Calu3 (cell line): ENCODE measurements around the gene OR10AD1. TPM values are rescaled to one million over a fixed set of nuclear protein-coding genes. Genes with fewer than 3 reads are reported as not detected.
A peak's percentile ranks its signal among the peaks of the same experiment; 100 is the strongest.

Experiments used
- BruUV-seq: library from RNA; stranded (reverse); fragments of 400-500 nt; replicated peaks from 2 replicates; lab custom pipeline; 2021; lab: Mats Ljungman, UMichigan
- CTCF ChIA-PET: fragments of 300-600 bp; sonication (Branson Sonifier 250); formaldehyde crosslinking; loops from one replicate; lab custom pipeline; 2022; ENCODE audit warnings: antibody characterized with exemption; lab: Charles Lee
- DNase-seq: peaks from one replicate; pipeline ENCODE4 v3.0.0; 2022
- H3K27ac Mint-ChIP-seq: one replicate; pipeline ENCODE4 v1.8.0; 2022; ENCODE audit warnings: mixed read lengths; ENCODE audit not compliant: unreplicated experiment
- H3K27me3 Mint-ChIP-seq: one replicate; pipeline ENCODE4 v1.8.0; 2022; ENCODE audit warnings: mixed read lengths; ENCODE audit not compliant: unreplicated experiment
- H3K36me3 Mint-ChIP-seq: one replicate; pipeline ENCODE4 v1.8.0; 2022; ENCODE audit warnings: mild to moderate bottlenecking, moderate library complexity, mixed read lengths; ENCODE audit not compliant: insufficient read depth, unreplicated experiment
- H3K4me1 Mint-ChIP-seq: one replicate; pipeline ENCODE4 v1.8.0; 2022; ENCODE audit warnings: mild to moderate bottlenecking, low read depth, mixed read lengths; ENCODE audit not compliant: unreplicated experiment
- H3K4me3 Mint-ChIP-seq: one replicate; pipeline ENCODE4 v1.8.0; 2022; ENCODE audit warnings: mild to moderate bottlenecking, low read depth, moderate library complexity, mixed read lengths; ENCODE audit not compliant: unreplicated experiment
- H3K9me3 Mint-ChIP-seq: one replicate; pipeline ENCODE4 v1.8.0; 2022; ENCODE audit warnings: low read depth, mixed read lengths; ENCODE audit not compliant: unreplicated experiment
- intact Hi-C: fragments of 100-400 bp; cut with micrococcal nuclease; formaldehyde crosslinking; loops from one replicate; pipeline ENCODE4 v1.10.0; 2022; ENCODE audit not compliant: unreplicated experiment
- total RNA-seq: library from RNA; stranded (reverse); gene quantifications from 2 replicates; pipeline ENCODE4 v1.2.3, GENCODE V29; 2022
- TF ChIP-seq, protein P1 (sequence below): fragments of 200-600 bp; IDR thresholded peaks from one replicate; pipeline ENCODE4 v1.8.0; 2022; ENCODE audit warnings: antibody characterized with exemption; ENCODE audit not compliant: unreplicated experiment

OR10AD1 gene
- total RNA-seq, 1 experiment from 2014 or later = not detected

GRCh38 chr12:48175613-48176416, 27.3 kb downstream of the OR10AD1 start:
- Mint-ChIP-seq H3K36me3 (no peaks in the 10 kb centered on the region), H3K27me3 (peaks cover 57% of the 10 kb centered on the region), H3K4me1 (peaks cover 12% of the 10 kb centered on the region), H3K9me3 (no peaks in the 10 kb centered on the region), H3K27ac (no peak overlapping the region), H3K4me3 (no peak overlapping the region)
- TF ChIP-seq, protein P1, sequence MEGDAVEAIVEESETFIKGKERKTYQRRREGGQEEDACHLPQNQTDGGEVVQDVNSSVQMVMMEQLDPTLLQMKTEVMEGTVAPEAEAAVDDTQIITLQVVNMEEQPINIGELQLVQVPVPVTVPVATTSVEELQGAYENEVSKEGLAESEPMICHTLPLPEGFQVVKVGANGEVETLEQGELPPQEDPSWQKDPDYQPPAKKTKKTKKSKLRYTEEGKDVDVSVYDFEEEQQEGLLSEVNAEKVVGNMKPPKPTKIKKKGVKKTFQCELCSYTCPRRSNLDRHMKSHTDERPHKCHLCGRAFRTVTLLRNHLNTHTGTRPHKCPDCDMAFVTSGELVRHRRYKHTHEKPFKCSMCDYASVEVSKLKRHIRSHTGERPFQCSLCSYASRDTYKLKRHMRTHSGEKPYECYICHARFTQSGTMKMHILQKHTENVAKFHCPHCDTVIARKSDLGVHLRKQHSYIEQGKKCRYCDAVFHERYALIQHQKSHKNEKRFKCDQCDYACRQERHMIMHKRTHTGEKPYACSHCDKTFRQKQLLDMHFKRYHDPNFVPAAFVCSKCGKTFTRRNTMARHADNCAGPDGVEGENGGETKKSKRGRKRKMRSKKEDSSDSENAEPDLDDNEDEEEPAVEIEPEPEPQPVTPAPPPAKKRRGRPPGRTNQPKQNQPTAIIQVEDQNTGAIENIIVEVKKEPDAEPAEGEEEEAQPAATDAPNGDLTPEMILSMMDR = no peak
- intact Hi-C loops = no loop called here
- DNase-seq = no peak
- CTCF ChIA-PET = no interaction called here
- no TSS peak for BruUV-seq

- DNase-seq = no peak
- Mint-ChIP-seq H3K9me3 (no peaks in the 10 kb centered on the region), H3K4me3 (no peak overlapping the region), H3K36me3 (no peaks in the 10 kb centered on the region), H3K4me1 (no peaks in the 10 kb centered on the region), H3K27ac (no peak overlapping the region), H3K27me3 (peaks cover 16% of the 10 kb centered on the region)
- intact Hi-C loops = loop anchor here (10.0 kb wide), 1 partner anchor 264 kb away; the partner anchor contains the start of gene VDR
- BruUV-seq = no TSS peak
- TF ChIP-seq, protein P1 = no peak
- CTCF ChIA-PET = no interaction called here
These were observed 34.1 kb downstream of the OR10AD1 start for GRCh38 chr12:48169011-48169410.

DNA sequence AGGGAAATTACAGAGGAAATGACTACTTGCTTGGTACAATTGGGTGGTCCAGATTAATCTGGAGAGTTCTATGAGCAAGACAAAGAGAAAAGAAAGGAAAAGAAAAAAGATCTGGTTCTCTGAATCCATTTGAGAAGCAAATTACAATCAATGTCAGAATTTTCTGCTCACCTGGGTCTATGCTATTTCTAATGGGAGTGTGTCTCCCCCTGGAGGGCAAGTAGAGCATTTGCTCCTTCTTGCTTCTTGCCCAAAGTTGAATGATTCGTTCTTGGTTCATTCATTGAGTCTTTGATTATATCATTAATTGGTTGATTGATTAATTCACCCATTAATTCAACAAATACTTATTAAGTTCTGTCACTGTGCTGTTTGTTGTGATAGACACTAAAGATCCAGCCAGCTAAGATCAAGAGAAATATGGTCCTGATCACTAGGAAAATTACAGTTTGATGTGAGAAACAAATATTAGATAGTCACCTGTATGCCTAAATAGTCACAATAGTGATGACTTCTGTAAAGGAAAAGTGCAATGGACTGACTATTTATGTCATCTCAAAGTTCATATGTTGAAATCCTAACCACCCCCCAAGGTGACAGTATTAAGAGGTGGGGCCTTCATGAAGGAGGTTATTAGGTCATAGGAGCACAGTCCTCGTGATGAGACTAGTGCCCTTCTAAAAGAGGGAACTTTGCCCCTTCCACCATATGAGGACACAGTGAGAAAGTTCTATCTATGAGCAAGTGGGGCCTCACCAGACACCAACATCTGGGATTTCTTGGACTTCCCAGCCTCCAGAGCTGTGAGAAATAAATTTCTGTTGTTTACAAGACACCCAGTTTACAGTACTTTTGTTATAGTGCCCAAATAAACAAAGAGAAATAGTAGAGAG, 37.8 kb downstream of the OR10AD1 start:
- Mint-ChIP-seq H3K36me3 (no peaks in the 10 kb centered on the region), H3K9me3 (no peaks in the 10 kb centered on the region), H3K27me3 (peaks cover 38% of the 10 kb centered on the region), H3K27ac (no peak overlapping the region), H3K4me3 (no peak overlapping the region), H3K4me1 (no peaks in the 10 kb centered on the region)
- CTCF ChIA-PET = interaction anchor here (0.6 kb wide), 1 partner anchor 9 kb away, joined by 8 read pairs; no protein-coding TSS in a partner anchor
- intact Hi-C loops = loop anchor here (1.0 to 10.0 kb wide), 2 partner anchors 81 to 261 kb away; partner anchors contain the start of gene VDR
- TF ChIP-seq, protein P1 = peak; percentile 43
- DNase-seq = peak; percentile 52
- no TSS peak for BruUV-seq

- intact Hi-C loops = loop anchor here (10.0 kb wide), 1 partner anchor 260 kb away; the partner anchor contains the start of gene VDR
- peaks cover 38% of the 10 kb centered on the region for H3K27me3 Mint-ChIP-seq
- CTCF ChIA-PET = no interaction called here
- no peak for DNase-seq
- no peaks in the 10 kb centered on the region for H3K36me3 Mint-ChIP-seq
- no TSS peak for BruUV-seq
- no peak overlapping the region for H3K4me3 Mint-ChIP-seq
- H3K27ac Mint-ChIP-seq = no peak overlapping the region
- TF ChIP-seq, protein P1 = no peak
- no peaks in the 10 kb centered on the region for H3K4me1 Mint-ChIP-seq
- H3K9me3 Mint-ChIP-seq = no peaks in the 10 kb centered on the region
These were observed 38.6 kb downstream of the OR10AD1 start for GRCh38 chr12:48164451-48164850.
